ENCODE data around the gene PMEPA1. TPM values are rescaled to one million over a fixed set of nuclear protein-coding genes. Genes with fewer than 3 reads are reported as not detected.

Gene PMEPA1
- total RNA-seq, 1 donor from 2014 or later = 49.4 TPM

DNA sequence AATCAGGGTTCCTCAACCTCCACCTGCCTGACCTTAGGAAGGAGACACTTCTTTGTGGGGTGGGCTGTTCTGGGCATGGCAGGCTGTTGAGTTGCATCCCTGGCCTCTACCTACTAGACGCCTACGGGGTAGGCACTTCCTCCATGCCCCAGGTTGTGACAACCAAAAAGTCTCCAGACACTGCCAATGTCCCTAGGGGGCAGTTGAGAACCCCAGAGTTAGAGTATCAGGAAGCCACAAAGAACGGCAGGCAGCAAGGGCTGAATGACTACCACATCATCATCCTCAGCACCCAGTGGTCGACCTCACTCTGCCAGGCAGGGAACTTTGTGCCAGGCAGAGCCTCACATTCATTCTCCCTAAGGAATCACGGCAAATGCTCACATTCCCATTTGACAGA lies 21.5 kb downstream of the PMEPA1 start:
- DNase-seq (ENCODE audit: low read depth) (no peak), FAIRE-seq (no peak)
- peak overlapping the region; percentile 46 for H3K27ac ChIP-seq (ENCODE audit: low read depth, low read length)
- H3K27me3 ChIP-seq (ENCODE audit: insufficient read depth, low read length) = no peaks in the 10 kb centered on the region
- Mint-ChIP-seq H3K4me3 (ENCODE audit: unreplicated experiment) (no peak overlapping the region), H3K27ac (ENCODE audit: unreplicated experiment) (no peak overlapping the region), H3K4me1 (ENCODE audit: low read depth, unreplicated experiment) (peaks cover 70% of the 10 kb centered on the region), H3K9me3 (ENCODE audit: unreplicated experiment) (no peaks in the 10 kb centered on the region), H3K27me3 (ENCODE audit: low read depth, unreplicated experiment) (no peaks in the 10 kb centered on the region), H3K36me3 (ENCODE audit: low read depth, unreplicated experiment) (peaks cover 16% of the 10 kb centered on the region)
- TF ChIP-seq, protein P1, sequence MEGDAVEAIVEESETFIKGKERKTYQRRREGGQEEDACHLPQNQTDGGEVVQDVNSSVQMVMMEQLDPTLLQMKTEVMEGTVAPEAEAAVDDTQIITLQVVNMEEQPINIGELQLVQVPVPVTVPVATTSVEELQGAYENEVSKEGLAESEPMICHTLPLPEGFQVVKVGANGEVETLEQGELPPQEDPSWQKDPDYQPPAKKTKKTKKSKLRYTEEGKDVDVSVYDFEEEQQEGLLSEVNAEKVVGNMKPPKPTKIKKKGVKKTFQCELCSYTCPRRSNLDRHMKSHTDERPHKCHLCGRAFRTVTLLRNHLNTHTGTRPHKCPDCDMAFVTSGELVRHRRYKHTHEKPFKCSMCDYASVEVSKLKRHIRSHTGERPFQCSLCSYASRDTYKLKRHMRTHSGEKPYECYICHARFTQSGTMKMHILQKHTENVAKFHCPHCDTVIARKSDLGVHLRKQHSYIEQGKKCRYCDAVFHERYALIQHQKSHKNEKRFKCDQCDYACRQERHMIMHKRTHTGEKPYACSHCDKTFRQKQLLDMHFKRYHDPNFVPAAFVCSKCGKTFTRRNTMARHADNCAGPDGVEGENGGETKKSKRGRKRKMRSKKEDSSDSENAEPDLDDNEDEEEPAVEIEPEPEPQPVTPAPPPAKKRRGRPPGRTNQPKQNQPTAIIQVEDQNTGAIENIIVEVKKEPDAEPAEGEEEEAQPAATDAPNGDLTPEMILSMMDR (IDR thresholded peaks at IDR 0.05; ENCODE audit: insufficient read depth, low read depth, low read length) = no peak
- peaks cover 3% of the 10 kb centered on the region for H3K36me3 ChIP-seq (ENCODE audit: insufficient read depth, low read length)
- no peaks in the 10 kb centered on the region for H3K9me3 ChIP-seq (ENCODE audit: insufficient read depth, low read depth, low read length)
- H4K20me1 ChIP-seq (ENCODE audit: insufficient read depth, low read length) = peaks cover 99% of the 10 kb centered on the region
- H3K79me2 ChIP-seq (ENCODE audit: insufficient read depth, low read length) = peaks cover 100% of the 10 kb centered on the region
- peaks cover 81% of the 10 kb centered on the region for H3K4me1 ChIP-seq (ENCODE audit: insufficient read depth, low read length)
- no peak overlapping the region for H3K4me3 ChIP-seq (ENCODE audit: insufficient read depth, low read depth, low read length)
- peak overlapping the region; percentile 40 for H3K9ac ChIP-seq (ENCODE audit: low read length)
- H3K4me2 ChIP-seq (ENCODE audit: low read length) = peak overlapping the region; percentile 9
- no peak overlapping the region for H2AFZ ChIP-seq (ENCODE audit: low read depth, low read length)

DNA sequence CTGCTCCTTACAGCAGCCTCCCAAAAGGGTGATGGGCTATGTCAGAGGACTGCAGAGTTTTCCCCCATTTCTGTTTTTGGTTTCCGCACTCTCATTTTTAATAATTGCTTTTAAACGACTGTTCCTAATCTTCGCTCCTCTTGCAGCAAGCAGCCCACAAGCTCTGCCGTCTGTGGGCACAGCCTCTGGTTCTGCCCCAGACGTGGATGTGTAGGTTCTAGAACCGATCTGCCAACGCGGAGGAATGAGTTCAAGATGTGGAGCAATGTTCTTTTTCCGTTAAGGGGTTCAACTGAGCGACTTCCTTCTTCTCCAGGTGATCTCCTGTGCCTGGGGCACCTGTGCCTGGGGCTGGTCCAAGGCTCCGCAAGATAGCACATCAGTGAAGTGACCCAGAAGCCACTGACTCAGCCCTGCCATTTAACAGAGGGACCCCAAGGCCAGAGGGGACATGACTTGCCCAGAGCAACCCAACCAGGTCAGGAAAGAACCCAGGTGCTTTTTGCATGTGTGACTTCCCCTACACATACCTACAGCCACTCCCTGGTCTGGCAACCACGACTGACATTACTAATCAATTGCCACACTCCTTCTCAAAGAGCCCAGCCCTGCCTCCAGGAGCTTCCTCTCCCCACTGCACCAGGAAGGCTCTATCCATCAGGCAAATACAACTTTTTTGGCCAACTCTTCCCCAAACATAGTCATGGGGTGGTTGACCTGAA lies 22.7 kb downstream of the PMEPA1 start:
- DNase-seq (ENCODE audit: low read depth) (no peak), FAIRE-seq (no peak)
- Histone ChIP-seq H3K79me2 (ENCODE audit: insufficient read depth, low read length) (peaks cover 100% of the 10 kb centered on the region), H3K27me3 (ENCODE audit: insufficient read depth, low read length) (no peaks in the 10 kb centered on the region), H3K27ac (ENCODE audit: low read depth, low read length) (no peak overlapping the region), H2AFZ (ENCODE audit: low read depth, low read length) (no peak overlapping the region), H3K36me3 (ENCODE audit: insufficient read depth, low read length) (peaks cover 3% of the 10 kb centered on the region), H4K20me1 (ENCODE audit: insufficient read depth, low read length) (peaks cover 99% of the 10 kb centered on the region), H3K4me3 (ENCODE audit: insufficient read depth, low read depth, low read length) (no peak overlapping the region), H3K4me2 (ENCODE audit: low read length) (no peak overlapping the region), H3K4me1 (ENCODE audit: insufficient read depth, low read length) (peaks cover 73% of the 10 kb centered on the region), H3K9me3 (ENCODE audit: insufficient read depth, low read depth, low read length) (no peaks in the 10 kb centered on the region), H3K9ac (ENCODE audit: low read length) (no peak overlapping the region)
- Mint-ChIP-seq H3K27ac (ENCODE audit: unreplicated experiment) (no peak overlapping the region), H3K4me3 (ENCODE audit: unreplicated experiment) (no peak overlapping the region), H3K27me3 (ENCODE audit: low read depth, unreplicated experiment) (no peaks in the 10 kb centered on the region), H3K4me1 (ENCODE audit: low read depth, unreplicated experiment) (peaks cover 66% of the 10 kb centered on the region), H3K9me3 (ENCODE audit: unreplicated experiment) (no peaks in the 10 kb centered on the region), H3K36me3 (ENCODE audit: low read depth, unreplicated experiment) (peaks cover 19% of the 10 kb centered on the region)
- TF ChIP-seq, protein P1 (IDR thresholded peaks at IDR 0.05; ENCODE audit: insufficient read depth, low read depth, low read length) = no peak
- TF ChIP-seq EZH2 (IDR thresholded peaks at IDR 0.05; ENCODE audit: insufficient read depth, low read length) = no peak

DNA sequence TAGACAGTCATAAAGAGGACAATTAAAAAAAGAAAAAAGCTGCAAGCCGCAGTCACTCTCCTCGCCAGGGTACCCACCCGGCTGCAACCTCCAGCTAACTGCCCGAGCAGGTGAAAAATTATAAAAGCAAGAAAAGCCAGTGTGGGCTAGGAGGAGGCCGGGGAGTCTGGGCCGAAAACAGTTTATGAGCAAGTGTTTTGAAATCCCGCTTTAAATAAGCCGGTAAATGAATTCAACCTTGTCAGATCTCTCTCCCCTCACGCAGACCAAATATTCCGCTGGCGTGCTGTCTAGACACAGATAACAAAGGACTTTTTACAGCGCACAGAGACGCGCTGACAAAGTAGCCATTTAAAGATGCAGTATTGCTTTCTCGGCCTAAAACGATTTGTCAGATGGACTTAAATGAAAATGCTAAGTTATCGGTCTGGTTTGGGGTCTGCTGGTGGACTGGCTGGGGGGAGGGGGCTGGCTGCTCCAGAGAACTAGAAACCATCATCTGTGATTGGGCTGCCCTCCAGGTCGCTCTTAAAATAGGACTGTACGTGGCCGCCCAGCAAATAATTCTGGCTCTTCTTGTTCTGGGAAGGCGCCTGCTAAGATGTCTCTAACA lies 24.6 kb downstream of the PMEPA1 start:
- H3K4me1 Mint-ChIP-seq (ENCODE audit: low read depth, unreplicated experiment) = peaks cover 64% of the 10 kb centered on the region
- peak overlapping the region; percentile 34 for H3K27ac Mint-ChIP-seq (ENCODE audit: unreplicated experiment)
- H3K4me3 Mint-ChIP-seq (ENCODE audit: unreplicated experiment) = peak overlapping the region; percentile 40
- DNase-seq (ENCODE audit: low read depth) (peak; percentile 68), FAIRE-seq (no peak)
- H3K79me2 ChIP-seq (ENCODE audit: insufficient read depth, low read length) = peaks cover 100% of the 10 kb centered on the region
- peak overlapping the region; percentile 68 for H3K4me2 ChIP-seq (ENCODE audit: low read length)
- no peak overlapping the region for H3K4me3 ChIP-seq (ENCODE audit: insufficient read depth, low read depth, low read length)
- no peaks in the 10 kb centered on the region for H3K9me3 Mint-ChIP-seq (ENCODE audit: unreplicated experiment)
- TF ChIP-seq EZH2 (IDR thresholded peaks at IDR 0.05; ENCODE audit: insufficient read depth, low read length) = no peak
- TF ChIP-seq, protein P1 (IDR thresholded peaks at IDR 0.05; ENCODE audit: insufficient read depth, low read depth, low read length) = no peak
- no peaks in the 10 kb centered on the region for H3K27me3 Mint-ChIP-seq (ENCODE audit: low read depth, unreplicated experiment)
- peaks cover 99% of the 10 kb centered on the region for H4K20me1 ChIP-seq (ENCODE audit: insufficient read depth, low read length)
- H2AFZ ChIP-seq (ENCODE audit: low read depth, low read length) = no peak overlapping the region
- H3K9me3 ChIP-seq (ENCODE audit: insufficient read depth, low read depth, low read length) = no peaks in the 10 kb centered on the region
- H3K27me3 ChIP-seq (ENCODE audit: insufficient read depth, low read length) = no peaks in the 10 kb centered on the region
- H3K36me3 ChIP-seq (ENCODE audit: insufficient read depth, low read length) = peaks cover 3% of the 10 kb centered on the region
- H3K4me1 ChIP-seq (ENCODE audit: insufficient read depth, low read length) = peaks cover 70% of the 10 kb centered on the region
- peak overlapping the region; percentile 22 for H3K27ac ChIP-seq (ENCODE audit: low read depth, low read length)
- peak overlapping the region; percentile 62 for H3K9ac ChIP-seq (ENCODE audit: low read length)
- H3K36me3 Mint-ChIP-seq (ENCODE audit: low read depth, unreplicated experiment) = peaks cover 24% of the 10 kb centered on the region
